GM19438 (cell line): ENCODE measurements around the gene TSPAN16.

Experiments
- ATAC-seq: cut with Tn5 transposase; IDR thresholded peaks from one replicate; pipeline ENCODE4 v1.9.1; 2021; ENCODE audit warnings: low read depth; ENCODE audit not compliant: unreplicated experiment

Gene TSPAN16

DNA sequence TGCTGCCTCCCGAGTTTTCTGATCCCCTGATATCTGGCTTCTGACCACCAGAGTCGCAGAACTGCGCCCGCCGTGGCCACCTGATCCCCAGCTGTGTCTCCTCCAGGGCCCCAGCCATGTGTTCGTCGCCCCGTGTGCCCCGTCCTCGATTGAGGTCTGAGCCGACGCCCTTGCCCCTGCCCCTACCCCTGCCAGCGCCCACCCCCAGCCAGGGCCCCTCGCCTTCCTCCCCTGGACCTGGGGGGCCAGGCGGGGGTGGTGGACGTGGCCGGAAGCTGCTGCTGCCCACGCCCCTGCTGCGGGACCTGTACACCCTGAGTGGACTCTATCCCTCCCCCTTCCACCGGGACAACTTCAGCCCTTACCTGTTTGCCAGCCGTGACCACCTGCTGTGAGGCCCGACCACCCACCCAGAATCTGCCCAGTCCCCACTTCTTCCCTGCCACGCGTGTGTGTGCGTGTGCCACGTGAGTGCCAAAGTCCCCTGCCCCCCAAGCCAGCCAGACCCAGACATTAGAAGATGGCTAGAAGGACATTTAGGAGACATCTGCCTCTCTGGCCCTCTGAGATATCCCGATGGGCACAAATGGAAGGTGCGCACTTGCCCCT is 68.4 kb downstream of the TSPAN16 start:
- no peak for ATAC-seq

DNA sequence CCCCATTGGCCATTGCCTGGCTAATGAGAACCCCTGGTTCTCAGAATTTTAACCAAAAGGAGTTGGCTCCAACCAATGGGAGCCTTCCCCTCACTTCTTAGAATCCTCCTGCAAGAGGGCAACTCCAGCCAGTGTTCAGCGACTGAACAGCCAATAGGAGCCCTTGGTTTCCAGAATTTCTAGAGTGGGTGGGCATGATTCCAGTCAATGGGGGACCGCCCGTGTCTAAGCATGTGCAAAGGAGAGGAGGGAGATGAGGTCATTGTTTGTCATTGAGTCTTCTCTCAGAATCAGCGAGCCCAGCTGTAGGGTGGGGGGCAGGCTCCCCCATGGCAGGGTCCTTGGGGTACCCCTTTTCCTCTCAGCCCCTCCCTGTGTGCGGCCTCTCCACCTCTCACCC is 69.0 kb downstream of the TSPAN16 start:
- ATAC-seq, result no peak
